SH-SY5Y (cell line): ENCODE measurements around the gene SAMD4A.

Experiments
- GATA2 ChIP-seq: IDR thresholded peaks from 2 replicates; pipeline ENCODE4 v1.6.1; 2011; ENCODE audit warnings: mild to moderate bottlenecking, low read depth, low read length
- GATA3 ChIP-seq: IDR thresholded peaks from 2 replicates; pipeline ENCODE4 v1.6.1; 2011; ENCODE audit warnings: low read depth, mild to moderate bottlenecking, low read length, moderate library complexity

The SAMD4A gene

GRCh38 chr14:54627540-54628363, 60.8 kb downstream of the SAMD4A start:
- no peak for TF ChIP-seq GATA3
- TF ChIP-seq GATA2: no peak

- TF ChIP-seq GATA3 (no peak), GATA2 (no peak)
Measured at GRCh38 chr14:54629183-54629582, 62.3 kb downstream of the SAMD4A start.

- TF ChIP-seq GATA2 (no peak), GATA3 (no peak)
Measured at GRCh38 chr14:54629635-54630360, 62.9 kb downstream of the SAMD4A start.

GRCh38 chr14:54631016-54631415, 64.1 kb downstream of the SAMD4A start:
- TF ChIP-seq GATA2: no peak
- TF ChIP-seq GATA3: no peak

GRCh38 chr14:54632452-54632851, 65.5 kb downstream of the SAMD4A start:
- no peak for TF ChIP-seq GATA3
- TF ChIP-seq GATA2: no peak

- TF ChIP-seq GATA2 (no peak), GATA3 (no peak)
Measured at GRCh38 chr14:54633076-54633475, 66.1 kb downstream of the SAMD4A start.

GRCh38 chr14:54637270-54638134, 70.6 kb downstream of the SAMD4A start:
- no peak for TF ChIP-seq GATA3
- TF ChIP-seq GATA2: no peak

GRCh38 chr14:54638135-54638446, 71.2 kb downstream of the SAMD4A start:
- no peak for TF ChIP-seq GATA3
- no peak for TF ChIP-seq GATA2

- TF ChIP-seq GATA2 (no peak), GATA3 (no peak)
Measured at GRCh38 chr14:54639611-54640010, 72.7 kb downstream of the SAMD4A start.

GRCh38 chr14:54640506-54640905, 73.6 kb downstream of the SAMD4A start:
- TF ChIP-seq GATA3 (no peak), GATA2 (no peak)

GRCh38 chr14:54642121-54642520, 75.2 kb downstream of the SAMD4A start:
- TF ChIP-seq GATA2: no peak
- no peak for TF ChIP-seq GATA3

GRCh38 chr14:54642801-54643695, 76.1 kb downstream of the SAMD4A start:
- no peak for TF ChIP-seq GATA3
- no peak for TF ChIP-seq GATA2

GRCh38 chr14:54643696-54644176, 76.8 kb downstream of the SAMD4A start:
- TF ChIP-seq GATA3 (no peak), GATA2 (no peak)
